WERI-Rb-1 (cell line): ENCODE measurements around the gene SETDB2.

Experiments used
- DNase-seq: peaks from one replicate; pipeline ENCODE4 v3.0.0-alpha.2; 2020
- H3K27ac ChIP-seq: fragments of 250-450 bp; sonication (Bioruptor Pico); 2 replicates; pipeline ENCODE4 v1.5.1; 2020; ENCODE audit warnings: mild to moderate bottlenecking, moderate library complexity
- H3K27me3 ChIP-seq: fragments of 250-450 bp; sonication (Bioruptor Pico); 2 replicates; pipeline ENCODE4 v1.5.1; 2021; ENCODE audit warnings: mild to moderate bottlenecking, low read depth, moderate library complexity; ENCODE audit not compliant: insufficient read depth, severe bottlenecking
- H3K36me3 ChIP-seq: fragments of 250-450 bp; sonication (Bioruptor Pico); 2 replicates; pipeline ENCODE4 v1.5.1; 2020; ENCODE audit warnings: mild to moderate bottlenecking, moderate library complexity
- H3K4me3 ChIP-seq: 2 replicates; pipeline ENCODE4 v1.5.1; 2011; ENCODE audit warnings: low read depth, mild to moderate bottlenecking, control low read depth, low read length
- H3K9me3 ChIP-seq: fragments of 250-450 bp; sonication (Bioruptor Pico); 2 replicates; pipeline ENCODE4 v1.5.1; 2021; ENCODE audit warnings: mild to moderate bottlenecking, moderate library complexity; ENCODE audit not compliant: severe bottlenecking
- CTCF ChIP-seq: IDR thresholded peaks from 2 replicates; pipeline ENCODE4 v1.5.1; 2011; ENCODE audit warnings: low read depth, mild to moderate bottlenecking, control low read depth, inconsistent platforms, low read length

The SETDB2 gene

DNA sequence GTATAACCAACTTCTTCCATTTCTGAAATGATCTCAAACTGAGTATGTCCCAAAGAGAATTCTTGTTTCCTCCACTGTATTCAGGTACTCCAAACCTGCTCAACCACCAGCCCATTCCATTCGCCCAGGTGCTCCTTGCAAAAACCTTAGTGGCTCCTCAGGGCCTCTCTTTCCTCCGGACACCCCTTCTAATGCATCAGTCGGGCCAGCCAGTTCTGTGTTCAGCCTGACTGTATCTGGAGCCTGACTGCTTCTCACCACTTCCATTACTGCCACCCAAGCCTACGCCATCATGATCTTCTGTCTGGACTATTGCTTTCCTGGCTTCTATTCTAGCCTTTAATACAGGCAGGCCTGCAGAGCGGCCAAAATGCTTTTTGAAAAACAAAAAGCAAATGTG, 53.2 kb downstream of the SETDB2 start:
- no peak for TF ChIP-seq CTCF
- Histone ChIP-seq H3K9me3 (no peaks in the 10 kb centered on the region), H3K36me3 (no peaks in the 10 kb centered on the region), H3K4me3 (no peak overlapping the region), H3K27ac (no peak overlapping the region), H3K27me3 (no peaks in the 10 kb centered on the region)
- DNase-seq = no peak

DNA sequence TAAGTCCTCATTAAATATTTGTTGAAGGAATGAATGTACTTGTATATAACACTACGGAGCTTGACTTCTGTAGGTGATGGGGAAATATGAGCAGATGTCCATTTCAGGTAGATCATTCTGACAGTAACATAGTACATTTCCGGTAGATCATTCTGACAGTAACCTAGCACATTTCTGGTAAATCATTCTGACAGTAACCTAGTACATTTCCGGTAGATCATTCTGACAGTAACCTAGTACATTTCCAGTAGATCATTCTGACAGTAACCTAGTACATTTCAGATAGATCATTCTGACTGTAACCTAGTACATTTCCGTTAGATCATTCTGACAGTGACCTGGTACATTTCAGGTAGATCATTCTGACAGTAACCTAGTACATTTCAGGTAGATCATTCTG, 54.1 kb downstream of the SETDB2 start:
- Histone ChIP-seq H3K4me3 (no peak overlapping the region), H3K9me3 (no peaks in the 10 kb centered on the region), H3K27ac (no peak overlapping the region), H3K36me3 (no peaks in the 10 kb centered on the region), H3K27me3 (no peaks in the 10 kb centered on the region)
- TF ChIP-seq CTCF = no peak
- DNase-seq = no peak

DNA sequence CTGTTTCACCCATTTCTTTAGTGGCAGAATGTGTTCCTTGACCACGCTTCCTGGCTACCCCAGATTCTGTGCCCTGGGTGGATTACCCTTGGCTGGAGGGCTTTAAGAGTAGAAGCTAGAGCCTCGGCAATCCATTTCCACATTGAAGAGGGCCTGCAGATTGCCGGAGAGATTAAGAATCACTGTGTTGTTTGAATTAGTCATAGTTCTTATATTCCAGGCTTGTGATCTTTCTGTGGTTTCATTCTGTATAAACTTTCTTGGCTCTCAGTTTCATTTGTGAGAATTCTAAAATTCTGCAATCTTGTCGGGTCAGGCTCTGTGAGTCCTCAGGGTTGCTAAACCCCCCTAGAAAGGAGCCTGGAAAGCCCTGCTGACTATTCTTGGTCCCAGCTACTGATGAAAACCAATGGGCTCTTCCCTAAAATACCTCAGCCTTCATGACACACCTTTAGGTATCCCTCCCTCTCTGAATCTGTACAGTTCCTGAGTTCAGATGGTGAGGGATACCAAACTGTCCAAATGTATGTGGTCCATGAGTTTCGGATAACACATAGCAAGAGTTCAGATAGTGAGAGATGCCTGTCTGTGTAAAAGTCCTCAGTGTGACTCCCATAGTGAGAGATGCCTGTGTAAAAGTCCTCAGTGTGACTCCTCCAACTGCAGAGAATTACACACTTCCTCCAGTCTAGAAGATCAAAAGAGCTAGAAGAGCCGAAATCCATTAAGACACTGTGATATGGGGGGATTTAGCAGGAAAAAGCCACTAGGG, 56.0 kb downstream of the SETDB2 start:
- Histone ChIP-seq H3K27ac (no peak overlapping the region), H3K4me3 (no peak overlapping the region), H3K9me3 (no peaks in the 10 kb centered on the region), H3K36me3 (no peaks in the 10 kb centered on the region), H3K27me3 (no peaks in the 10 kb centered on the region)
- DNase-seq = no peak
- TF ChIP-seq CTCF = no peak

- no peak overlapping the region for H3K27ac ChIP-seq
These were observed 58.9 kb downstream of the SETDB2 start for GRCh38 chr13:49502954-49503353.

DNA sequence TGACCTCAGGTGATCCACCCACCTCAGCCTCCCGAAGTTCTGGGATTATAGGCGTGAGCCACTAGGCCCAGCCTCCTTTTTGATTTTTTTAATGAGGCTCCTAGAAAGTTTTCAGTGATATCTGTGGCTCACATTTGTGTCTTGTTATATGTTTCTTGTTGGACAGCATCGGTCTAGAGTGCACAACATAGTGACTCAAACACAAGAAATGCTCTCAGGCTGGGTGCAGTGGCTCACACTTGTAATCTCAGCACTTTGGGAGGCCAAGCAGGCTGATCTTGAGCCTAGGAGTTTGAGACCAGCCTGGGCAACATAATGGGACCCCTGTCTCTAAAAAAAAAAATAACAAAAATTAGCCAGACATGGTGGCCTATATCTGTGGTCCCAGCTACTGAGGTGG, 59.9 kb downstream of the SETDB2 start:
- no peak for TF ChIP-seq CTCF
- Histone ChIP-seq H3K9me3 (no peaks in the 10 kb centered on the region), H3K36me3 (no peaks in the 10 kb centered on the region), H3K4me3 (no peak overlapping the region), H3K27me3 (no peaks in the 10 kb centered on the region), H3K27ac (no peak overlapping the region)
- no peak for DNase-seq

More at GRCh38 chr13:49502954-49503353, 58.9 kb downstream of the SETDB2 start:
- H3K4me3 ChIP-seq = no peak overlapping the region
- H3K9me3 ChIP-seq = no peaks in the 10 kb centered on the region
- no peaks in the 10 kb centered on the region for H3K36me3 ChIP-seq
- DNase-seq = no peak
- no peaks in the 10 kb centered on the region for H3K27me3 ChIP-seq
- TF ChIP-seq CTCF = no peak

- Histone ChIP-seq H3K4me3 (no peak overlapping the region), H3K36me3 (no peaks in the 10 kb centered on the region), H3K27ac (no peak overlapping the region), H3K27me3 (no peaks in the 10 kb centered on the region), H3K9me3 (no peaks in the 10 kb centered on the region)
- no peak for DNase-seq
- TF ChIP-seq CTCF = no peak
These were observed 68.5 kb downstream of the SETDB2 start for GRCh38 chr13:49512578-49512977.
